NCI-H524 treated with DMSO at 0.1 percent for 48 hours (cell line): Measurements from ENCODE around the gene ULBP2.
A peak's percentile ranks its signal among the peaks of the same experiment; 100 is the strongest.
"Not testable (repeated sequence)": the region's sequence is repeated elsewhere in the genome, so short reads cannot be mapped to it uniquely, and the experiment has no call there.

Experiments
- DNase-seq: peaks from one replicate; lab custom pipeline; 2025; lab: John Stamatoyannopoulos, UW

Gene ULBP2

GRCh38 chr6:149927025-149927424 is 14.8 kb upstream of the ULBP2 start:
- DNase-seq: not testable (repeated sequence)

- DNase-seq: no peak
These were observed 12.4 kb upstream of the ULBP2 start for GRCh38 chr6:149929422-149929821.

- DNase-seq: no peak
These were observed 10.3 kb upstream of the ULBP2 start for GRCh38 chr6:149931501-149931900.

- no peak for DNase-seq
These were observed 8.8 kb upstream of the ULBP2 start for GRCh38 chr6:149933036-149933435.

DNA sequence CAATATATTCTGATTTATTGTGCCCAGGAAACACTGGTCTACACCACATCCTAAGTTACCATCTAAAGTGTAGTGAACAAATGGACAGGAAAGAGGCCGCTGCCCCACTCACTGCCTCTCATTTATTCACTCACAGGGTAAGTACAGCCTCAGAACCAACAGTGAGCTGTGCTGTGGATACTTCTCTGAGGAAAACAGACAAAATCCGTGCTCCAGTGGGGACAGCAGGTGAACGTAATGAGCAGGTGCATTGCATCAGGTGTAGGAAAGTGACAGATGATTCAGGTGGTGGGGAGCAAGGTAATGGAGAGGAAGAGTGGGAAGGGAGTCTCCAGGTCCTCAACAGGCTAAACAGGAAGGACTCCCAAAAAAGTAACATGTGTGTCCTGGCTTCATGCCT is 8.4 kb upstream of the ULBP2 start:
- no peak for DNase-seq

DNA sequence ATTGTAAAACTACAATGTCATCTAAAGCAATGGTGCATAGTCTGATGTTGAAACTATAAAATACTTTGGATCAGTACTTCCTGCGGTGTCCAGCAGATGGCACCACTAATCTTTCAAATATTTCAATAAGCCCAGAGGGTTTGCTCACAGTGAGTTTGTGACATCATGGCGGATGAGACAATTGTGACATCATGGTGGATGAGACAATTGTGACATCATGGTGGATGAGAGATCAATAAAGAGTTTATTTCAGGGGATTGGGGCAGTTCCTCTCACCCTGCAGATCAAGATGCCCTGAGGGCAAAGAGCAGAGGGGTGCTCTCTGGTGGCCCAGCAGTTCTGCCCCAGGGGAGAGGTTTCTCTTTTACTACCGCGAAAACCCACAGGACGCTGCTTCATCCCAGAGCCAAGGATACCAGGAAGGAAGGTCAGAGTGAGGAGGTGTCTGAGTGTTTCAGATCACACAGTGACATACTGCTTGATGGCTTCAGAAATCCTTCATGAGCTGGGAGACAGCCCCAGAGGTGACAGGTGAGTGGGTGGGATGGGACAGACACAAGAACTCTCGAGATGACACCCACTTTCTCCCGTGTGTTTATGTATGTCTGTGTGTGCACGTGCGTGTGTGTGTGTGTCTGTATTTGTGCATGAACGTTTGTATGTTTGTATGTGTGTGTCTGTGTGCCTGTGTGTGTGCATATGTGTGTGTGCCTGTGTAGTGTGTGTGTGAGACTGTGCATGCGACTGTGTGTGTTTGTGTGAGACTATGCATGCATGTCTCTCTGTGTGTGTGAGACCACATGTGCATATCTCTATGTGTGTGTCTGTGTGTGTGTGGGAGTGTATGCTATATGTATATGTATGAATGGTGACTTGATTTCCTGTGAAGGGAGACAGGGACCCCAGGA is 7.3 kb upstream of the ULBP2 start:
- DNase-seq: peak; percentile 20

GRCh38 chr6:149935246-149935645 is 6.6 kb upstream of the ULBP2 start:
- no peak for DNase-seq

GRCh38 chr6:149935668-149936067 is 6.1 kb upstream of the ULBP2 start:
- DNase-seq: no peak

DNA sequence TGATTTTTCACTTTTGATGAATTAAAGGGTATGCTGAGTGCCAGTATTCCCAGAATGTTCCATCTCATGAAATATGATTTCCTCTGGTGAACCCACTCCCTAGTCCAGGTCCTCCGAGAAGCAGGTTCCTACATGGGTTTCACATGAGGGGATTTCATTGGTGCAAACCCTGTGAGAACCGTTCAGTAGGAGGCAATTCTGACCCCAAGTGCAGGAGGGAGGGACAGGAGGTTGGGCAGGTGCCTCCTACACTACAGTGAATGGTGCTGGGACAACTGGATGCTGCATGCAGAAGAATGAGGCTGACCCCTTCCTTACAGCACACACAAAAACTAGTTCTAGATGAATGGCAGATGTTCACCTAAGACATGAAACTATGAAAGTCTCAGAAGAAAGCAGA is 5.1 kb upstream of the ULBP2 start:
- no peak for DNase-seq

- not testable (repeated sequence) for DNase-seq
These were observed 3.7 kb upstream of the ULBP2 start for GRCh38 chr6:149938013-149938570.

GRCh38 chr6:149938571-149939355 is 3.1 kb upstream of the ULBP2 start:
- DNase-seq: no peak

- no peak for DNase-seq
These were observed 2.5 kb upstream of the ULBP2 start for GRCh38 chr6:149939356-149939648.

DNA sequence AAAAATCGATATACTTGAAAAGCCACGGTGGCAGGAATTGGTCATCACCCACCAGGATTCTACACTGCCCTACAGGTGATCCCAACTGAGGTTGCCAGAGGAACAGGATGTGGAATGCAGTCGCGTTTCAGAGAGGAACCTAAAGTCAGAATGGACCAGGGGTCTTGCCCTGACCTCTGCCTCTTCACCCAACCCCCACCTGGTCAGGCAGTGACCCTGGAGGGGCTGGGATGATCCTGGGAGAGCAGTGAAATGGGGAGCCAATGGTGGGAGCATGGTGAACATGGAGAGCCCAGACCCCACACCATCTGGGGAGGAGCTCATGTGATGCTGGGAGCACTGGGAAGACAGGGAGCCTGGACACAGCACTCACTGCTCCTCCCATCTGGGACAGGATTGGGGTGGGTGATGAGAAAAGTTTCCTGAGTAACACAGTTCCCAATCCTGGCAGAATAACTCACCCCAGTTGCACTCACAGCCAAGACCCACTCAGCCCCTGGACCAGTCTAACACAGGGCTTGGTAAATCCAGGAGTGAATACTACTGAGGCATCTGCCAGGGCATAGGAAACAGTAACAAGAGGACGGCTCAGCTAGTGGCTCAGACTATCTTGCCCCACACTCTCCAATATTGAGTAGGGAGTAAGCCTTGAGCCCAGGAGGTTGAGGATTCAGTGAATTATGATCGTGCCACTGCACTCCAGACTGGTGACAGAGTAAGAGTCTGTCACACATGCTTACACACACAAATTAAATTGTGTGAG is 1.7 kb upstream of the ULBP2 start:
- DNase-seq: no peak

GRCh38 chr6:149940672-149940982 is 1.2 kb upstream of the ULBP2 start:
- no peak for DNase-seq

DNA sequence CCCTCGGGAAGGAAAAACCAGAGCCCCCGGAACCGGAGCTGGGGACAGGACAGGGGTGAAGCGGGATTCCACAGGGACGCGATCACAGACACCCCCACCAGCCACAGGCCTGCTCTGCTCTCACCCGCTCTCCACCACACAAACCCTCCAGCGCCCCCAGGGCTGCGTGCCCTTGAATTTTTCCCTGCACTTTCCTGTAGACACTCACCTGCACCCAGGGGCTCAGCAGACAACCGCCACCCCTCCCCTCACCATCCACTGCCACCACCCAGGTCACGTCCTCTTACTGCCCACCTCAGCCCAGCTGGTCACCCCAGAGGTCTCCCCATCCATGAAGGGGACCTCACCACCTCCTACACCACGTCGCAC is 631 bp downstream of the ULBP2 start:
- no peak for DNase-seq

- DNase-seq: not testable (repeated sequence)
These were observed 1.5 kb downstream of the ULBP2 start for GRCh38 chr6:149943321-149943720.

DNA sequence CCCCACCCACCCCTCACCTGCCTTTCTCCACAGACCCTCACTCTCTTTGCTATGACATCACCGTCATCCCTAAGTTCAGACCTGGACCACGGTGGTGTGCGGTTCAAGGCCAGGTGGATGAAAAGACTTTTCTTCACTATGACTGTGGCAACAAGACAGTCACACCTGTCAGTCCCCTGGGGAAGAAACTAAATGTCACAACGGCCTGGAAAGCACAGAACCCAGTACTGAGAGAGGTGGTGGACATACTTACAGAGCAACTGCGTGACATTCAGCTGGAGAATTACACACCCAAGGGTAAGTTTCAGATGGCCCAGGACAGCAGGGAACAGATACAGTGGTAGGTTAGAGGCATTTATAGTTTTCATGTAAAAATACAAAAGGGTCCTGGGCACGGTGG is 3.5 kb downstream of the ULBP2 start:
- not testable (repeated sequence) for DNase-seq

DNA sequence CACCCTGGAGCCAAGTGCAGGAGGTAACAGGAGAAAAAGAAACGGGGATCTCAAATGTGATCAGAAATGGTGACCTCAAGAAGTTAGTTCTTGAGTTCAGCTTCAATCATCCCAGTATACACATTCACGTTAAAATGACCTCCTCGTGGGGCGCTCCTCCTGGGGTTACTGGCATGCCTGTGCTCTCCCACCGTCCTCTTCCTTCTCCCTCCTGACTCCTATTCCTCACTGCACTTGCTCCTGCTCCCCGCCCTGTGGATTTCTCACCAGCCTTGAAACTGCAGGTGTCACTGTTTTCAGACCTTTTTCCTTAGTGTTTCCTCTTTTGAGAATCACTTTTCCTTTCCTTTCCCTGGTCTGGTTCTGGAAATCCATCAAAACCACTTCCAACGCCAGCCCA is 4.8 kb downstream of the ULBP2 start:
- not testable (repeated sequence) for DNase-seq

DNA sequence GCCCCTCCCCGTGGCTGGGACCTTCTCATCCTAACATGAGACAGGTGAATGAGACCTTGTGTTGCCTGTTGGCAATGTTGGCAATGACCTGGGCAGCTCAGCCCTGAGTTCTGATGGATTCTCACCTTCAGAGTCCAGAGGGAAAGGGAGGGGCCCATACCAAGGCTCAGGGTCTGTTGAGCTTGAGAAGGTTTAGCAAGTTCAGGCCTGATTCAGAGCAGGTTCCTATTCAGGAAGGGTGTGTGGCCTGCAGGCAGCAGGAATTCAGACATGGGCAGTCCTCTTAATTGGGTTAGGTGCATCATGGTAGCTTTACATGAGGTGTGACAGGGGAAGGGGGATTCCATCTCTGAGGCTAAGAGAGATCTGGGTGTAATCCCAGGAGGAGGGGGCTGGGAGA is 5.7 kb downstream of the ULBP2 start:
- not testable (repeated sequence) for DNase-seq

DNA sequence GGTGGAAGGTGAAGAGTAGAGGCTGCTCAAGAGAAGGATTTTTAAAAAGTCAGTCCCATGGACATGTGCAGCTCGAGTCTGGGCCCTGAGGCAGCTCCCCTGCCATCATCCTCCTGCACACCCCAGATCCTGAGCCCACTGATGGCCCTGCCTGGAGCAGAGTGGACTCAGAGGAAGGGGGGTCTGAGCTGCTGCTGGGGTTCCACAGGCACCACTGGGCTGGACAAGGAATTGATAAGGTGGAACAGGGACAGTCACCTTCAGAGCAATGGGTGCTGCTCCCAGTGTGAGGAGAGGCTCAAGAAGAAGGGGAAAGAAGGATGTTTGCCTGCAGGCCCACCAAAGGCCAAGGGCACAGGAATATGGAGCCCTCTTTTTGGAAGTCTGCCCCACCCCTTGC is 6.2 kb downstream of the ULBP2 start:
- DNase-seq: no peak

- no peak for DNase-seq
These were observed 6.8 kb downstream of the ULBP2 start for GRCh38 chr6:149948616-149949015.

DNA sequence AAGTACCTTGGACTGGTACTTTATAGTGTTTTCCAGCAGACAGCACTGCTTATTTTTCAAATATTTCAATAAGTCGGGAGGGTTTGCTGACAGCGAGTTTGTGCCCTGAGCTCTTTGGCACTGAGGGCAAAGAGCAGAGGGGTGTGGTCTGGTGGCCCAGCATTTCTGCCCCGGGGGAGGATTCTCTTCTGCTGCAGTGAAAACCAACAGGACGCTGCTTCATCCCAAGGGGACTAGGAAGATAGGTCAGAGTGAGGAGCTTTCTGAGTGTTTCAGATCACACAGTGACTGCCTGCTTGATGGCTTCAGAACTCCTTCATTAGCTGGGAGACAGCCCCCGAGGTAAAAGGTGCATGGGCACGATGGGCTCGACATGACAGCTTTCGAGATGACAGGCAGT is 8.6 kb downstream of the ULBP2 start:
- no peak for DNase-seq

GRCh38 chr6:149951096-149951495 is 9.3 kb downstream of the ULBP2 start:
- DNase-seq: no peak
